GM19397 (cell line): ENCODE results near the gene IL4R.
"Not testable (repeated sequence)": the region's sequence is repeated elsewhere in the genome, so short reads cannot be mapped to it uniquely, and the experiment has no call there.

ENCODE experiments used
- ATAC-seq: cut with Tn5 transposase; IDR thresholded peaks from one replicate; pipeline ENCODE4 v1.9.1; 2021; ENCODE audit warnings: mild to moderate bottlenecking, moderate library complexity; ENCODE audit not compliant: unreplicated experiment

Gene IL4R

GRCh38 chr16:27313422-27314160 is at the start of gene IL4R:
IL4R (plus strand) TSS chr16:27313974; CDS start chr16:27340204, 26,230 bp downstream.
- ATAC-seq: peak; percentile 60

- ATAC-seq: no peak
Measured at GRCh38 chr16:27264151-27264550, 49.6 kb upstream of the IL4R start.

DNA sequence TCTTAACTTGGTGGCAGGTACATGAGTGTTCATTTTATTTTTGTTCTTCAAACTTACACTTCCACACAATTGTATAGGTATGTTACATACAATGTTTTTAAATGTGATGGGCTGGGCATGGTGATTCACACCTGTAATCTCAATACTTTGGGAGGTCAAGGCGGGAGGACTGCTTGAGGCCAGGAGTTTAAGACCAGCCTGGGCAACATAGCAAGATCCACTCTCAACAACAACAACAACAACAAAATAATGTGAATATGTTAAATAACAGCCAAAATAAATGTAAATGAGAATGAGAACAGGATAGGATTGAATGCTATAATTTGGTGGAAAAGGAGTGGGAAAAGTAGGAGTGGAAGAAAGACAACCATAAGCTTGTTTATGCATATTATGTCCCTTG is 47.8 kb upstream of the IL4R start:
- no peak for ATAC-seq

- ATAC-seq: no peak
Measured at GRCh38 chr16:27267037-27267677, 46.6 kb upstream of the IL4R start.

- peak; percentile 97 for ATAC-seq
Measured at GRCh38 chr16:27268376-27269299, 45.1 kb upstream of the IL4R start, which contains the start of gene NSMCE1. NSMCE1 (minus strand) TSS chr16:27268772; CDS start chr16:27257570, 11,202 bp downstream.

GRCh38 chr16:27269300-27270150 is 44.2 kb upstream of the IL4R start:
- no peak for ATAC-seq

- no peak for ATAC-seq
Measured at GRCh38 chr16:27270349-27270748, 43.4 kb upstream of the IL4R start.

DNA sequence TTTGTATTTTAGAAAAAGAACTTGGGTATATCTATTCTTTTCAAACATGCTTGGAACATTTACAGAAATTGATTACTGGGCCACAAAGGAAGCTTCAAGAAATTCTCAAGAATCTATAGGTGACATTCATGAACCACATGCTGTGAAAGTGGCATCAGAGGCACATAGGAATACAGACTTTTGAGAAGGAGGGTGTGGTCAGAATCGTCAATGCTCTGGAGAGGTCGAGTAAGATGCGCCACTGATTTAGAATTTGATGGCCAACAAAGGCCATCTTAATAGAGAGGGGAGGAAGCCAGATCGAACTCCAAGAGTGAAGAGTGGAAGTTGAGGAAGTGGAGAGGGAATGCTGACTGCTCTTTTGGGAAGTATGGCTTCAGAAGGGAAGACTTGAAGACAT is 41.7 kb upstream of the IL4R start:
- no peak for ATAC-seq

DNA sequence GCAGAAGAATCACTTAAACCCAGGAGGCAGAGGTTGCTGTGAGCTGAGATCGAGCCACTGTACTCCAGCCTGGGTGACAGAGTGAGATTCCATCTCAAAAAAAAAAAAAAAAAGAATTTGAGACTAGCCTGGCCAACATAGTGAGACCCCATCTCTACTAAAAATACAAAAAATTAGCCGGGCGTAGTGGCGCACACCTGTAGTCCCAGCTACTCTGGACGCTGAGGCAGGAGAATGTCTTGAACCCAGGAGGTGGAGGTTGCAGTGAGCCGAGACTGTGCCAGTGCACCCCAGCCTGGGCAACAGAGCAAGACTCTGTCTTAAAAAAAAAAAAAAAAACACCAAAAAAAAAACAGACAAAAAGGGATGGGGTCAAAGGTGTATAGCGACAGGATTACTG is 41.1 kb upstream of the IL4R start:
- not testable (repeated sequence) for ATAC-seq

DNA sequence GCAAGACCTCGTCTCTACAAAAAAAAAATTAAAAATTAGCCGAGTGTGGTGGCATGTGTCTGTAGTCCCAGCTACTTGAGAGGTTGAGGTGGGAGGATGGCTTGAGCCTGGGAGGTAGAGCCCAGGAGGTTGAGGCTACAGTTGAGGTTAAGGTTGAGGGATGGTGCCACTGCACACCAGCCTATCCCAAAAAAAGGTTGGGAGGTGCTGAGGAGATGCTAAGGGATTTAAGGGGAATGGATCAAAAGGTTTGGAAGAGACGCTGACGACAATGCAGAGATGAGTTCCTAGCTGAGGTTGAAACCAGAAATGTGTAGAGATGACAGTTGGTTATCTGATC is 40.5 kb upstream of the IL4R start:
- no peak for ATAC-seq

DNA sequence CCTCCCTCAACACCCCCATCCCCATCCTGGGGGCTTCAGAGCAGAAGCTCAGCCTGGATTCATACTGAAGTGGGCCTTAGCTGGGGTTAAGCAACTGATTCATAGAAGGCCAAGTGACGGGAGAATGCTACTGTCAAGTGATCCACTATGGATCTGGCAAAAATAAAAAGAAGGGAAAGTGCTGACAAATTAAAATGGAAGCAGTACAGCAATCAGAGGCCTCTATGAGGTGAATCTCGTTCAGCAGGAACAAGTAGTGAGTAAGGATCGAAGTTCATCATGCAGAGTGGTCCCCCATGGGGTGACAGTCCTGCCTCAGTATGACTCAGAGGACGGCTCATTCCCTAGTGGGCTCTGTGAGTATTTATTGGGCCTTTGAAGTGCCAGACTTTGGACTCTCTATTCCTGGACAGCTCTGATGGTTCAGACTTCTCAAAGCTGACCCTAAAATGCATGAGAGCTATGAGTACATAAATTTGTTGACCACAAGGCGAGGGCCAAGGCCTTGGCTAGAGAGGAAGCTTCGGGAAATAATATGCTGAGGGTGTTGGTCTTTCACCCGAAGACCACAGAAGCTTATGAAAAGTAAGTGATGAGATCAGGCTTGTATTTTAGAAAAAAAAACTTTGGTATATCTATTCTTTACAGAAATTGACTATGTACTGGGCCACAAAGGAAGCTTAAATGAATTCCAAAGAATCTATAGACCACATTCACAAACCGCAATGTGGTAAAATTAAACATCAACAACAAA is 39.9 kb upstream of the IL4R start:
- no peak for ATAC-seq

DNA sequence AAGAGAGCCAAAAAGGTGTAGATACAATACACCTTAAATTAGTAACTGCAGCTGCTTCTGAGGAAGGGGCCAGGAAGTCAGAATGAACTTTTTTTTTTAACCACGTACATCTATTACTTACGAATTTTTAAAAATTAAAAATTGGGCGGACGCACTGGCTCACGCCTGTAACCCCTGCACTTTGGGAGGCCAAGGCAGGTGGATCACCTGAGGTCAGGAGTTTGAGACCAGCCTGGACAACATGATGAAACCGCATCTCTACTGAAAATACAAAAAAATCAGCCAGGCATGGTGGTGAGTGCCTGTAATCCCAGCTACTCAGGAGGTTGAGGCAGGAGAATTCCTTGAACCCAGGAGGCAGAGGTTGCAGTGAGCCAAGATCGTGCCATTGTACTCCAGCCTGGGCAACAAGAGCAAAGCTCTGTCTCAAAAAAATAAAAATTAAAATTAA is 39.3 kb upstream of the IL4R start:
- ATAC-seq: not testable (repeated sequence)

GRCh38 chr16:27275394-27275793 is 38.4 kb upstream of the IL4R start:
- no peak for ATAC-seq

DNA sequence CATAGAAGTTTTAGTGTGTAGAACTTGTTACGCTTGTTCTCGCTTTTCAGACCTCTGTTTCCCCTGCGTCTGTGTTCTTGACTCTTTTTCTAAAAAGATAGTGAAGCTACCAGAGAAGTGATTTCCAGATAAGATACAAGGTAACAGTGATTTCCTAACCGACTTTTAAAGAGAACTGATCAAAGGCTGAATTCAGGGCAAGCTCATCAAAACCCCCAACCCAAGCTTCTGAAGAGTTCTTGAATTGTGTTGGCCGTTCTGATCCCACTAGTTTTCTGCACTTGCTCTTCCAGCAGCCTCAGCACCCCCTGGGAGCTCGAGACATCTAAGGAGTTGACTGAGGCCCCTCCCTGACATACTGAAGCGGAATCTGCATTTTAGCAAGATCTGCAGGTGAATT is 32.5 kb upstream of the IL4R start:
- no peak for ATAC-seq

GRCh38 chr16:27284865-27285675 is 28.7 kb upstream of the IL4R start:
- no peak for ATAC-seq

DNA sequence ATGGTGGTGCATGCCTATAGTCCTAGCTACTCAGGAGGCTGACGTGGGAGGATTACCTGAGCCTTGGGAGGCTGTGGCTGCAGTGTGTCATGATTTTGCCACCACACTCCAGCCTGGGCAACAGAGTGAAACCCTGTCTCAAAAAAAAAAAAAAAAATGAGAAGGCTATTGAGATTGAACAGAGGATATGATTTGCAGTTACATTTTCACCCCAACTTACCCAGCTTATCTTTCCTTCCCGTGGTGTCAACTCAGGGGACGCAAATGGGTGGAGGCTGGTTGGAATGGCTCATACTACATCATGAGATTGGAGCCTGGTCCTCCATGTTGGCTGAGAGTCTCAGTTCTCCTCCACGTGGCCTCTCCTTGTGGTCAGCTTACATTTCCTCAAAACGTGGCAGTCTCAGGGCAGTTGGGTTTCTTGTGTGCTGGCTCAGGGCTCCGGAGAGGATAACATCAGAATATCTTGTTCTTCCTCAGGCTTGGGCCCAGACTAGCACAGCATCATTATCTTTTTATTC is 28.0 kb upstream of the IL4R start:
- no peak for ATAC-seq

DNA sequence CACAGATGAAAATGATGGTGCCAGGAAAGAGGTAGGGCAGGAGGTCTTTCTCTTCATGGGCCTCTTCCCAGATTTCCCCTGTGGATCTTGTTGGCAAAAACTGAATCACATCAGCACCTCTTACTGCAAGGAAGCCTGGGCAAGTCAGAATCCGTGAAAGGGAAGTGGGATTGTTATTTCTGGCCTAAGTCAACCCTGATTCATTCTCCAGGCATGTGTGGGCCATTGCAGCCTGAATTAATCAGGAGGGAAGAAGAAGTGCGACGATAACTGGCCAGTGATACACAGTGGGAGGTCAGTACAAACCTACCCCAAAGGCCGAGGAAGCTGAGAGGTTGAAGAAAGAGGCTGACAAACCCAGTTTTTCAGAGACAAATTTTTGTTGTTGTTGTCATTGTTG is 27.3 kb upstream of the IL4R start:
- no peak for ATAC-seq

DNA sequence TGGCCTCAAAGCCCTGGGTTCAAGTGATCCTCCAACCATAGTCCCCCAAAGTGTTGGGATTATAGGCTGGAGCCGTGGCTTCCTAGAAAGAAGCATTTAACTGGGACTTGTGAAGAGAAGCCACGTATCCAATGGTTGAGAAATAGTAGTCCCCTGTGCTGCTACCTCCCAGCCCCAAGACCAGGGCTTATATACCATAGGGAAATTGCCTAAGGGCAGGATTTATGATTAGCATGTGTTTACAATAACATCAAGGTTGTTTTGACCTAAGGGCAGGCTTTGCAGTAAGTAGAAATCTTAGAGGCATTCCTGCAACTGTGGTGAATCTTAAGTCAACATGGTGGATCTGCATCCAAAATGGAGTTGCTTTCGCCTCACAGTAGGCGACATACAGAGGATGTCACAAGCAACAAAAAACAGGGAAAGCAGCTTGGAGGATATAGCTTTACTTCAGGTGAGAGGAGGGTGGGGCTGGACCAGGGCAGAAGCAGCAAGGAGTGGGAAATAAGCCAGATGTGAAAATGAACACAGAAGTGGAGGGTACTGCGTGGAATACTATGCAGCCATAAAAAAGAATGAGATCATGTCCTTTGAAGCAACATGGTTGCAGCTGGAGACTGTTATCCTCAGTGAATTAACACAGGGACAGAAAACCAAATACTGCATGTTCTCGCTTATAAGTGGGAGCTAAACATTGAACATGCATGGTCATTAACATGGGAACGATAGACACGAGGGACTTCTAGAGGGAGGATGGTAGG is 26.5 kb upstream of the IL4R start:
- ATAC-seq: no peak
